RPMI8226 (cell line): ENCODE data around the gene LRRK1.

Experiments
- DNase-seq: peaks from one replicate; pipeline ENCODE4 v3.0.0-alpha.2; 2015

The LRRK1 gene

DNA sequence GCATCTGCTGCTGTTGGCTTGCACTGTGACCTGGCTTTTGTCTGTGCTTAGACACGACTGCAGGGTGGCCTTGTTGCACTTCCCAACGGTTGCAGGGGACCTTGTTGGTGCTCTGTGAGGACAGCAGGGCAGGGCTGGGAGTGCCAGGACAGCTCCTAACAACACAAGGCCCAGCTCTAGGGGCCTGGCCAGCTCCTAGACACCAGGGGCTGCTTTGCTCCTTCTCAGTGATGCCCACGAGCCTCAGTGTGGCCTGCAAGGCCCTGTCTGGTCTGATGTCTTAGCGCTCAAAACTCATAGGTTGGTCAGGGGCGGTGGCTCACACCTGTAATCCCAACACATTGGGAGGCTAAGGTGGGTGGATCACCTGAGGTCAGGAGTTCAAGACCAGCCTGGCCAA lies 183.6 kb downstream of the LRRK1 start:
- no peak for DNase-seq

DNA sequence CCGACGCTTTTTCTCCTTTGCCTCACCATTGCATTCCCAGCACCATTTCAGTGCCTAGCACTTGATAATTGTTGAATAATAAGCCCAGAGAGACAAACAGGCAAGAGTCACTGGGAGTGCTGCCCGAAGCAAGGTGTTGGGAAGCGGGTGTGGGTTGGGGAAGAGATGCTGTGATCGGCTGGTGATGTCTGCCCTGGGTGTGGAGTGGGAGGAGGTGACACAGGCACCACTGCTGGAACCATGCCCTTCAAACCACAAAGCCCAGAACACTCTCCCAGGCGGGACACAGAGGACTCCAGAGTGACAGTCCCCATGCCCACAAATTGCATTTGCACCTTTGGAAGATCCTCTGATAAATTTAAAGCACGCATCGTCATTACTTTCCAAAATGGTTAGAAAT lies 184.4 kb downstream of the LRRK1 start:
- DNase-seq = no peak

DNA sequence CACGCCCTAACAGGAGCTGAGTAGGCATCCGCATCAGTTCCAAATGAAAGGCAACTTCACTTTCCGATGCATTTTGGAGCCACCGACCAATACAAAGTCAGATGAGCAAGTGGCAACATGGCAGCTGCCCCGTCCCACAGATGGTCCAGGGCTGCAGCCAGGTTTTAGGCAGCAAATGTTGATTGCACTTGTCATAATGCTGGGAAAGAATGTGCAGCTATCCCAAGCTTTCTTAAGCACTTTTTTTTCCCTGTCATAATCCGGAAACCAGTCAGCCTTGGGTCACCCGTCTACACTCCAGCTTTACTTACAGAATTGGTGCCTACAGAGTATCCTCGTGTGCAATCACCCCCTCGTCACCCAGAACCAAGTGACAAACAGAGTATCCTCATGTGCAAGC lies 185.0 kb downstream of the LRRK1 start:
- no peak for DNase-seq

DNA sequence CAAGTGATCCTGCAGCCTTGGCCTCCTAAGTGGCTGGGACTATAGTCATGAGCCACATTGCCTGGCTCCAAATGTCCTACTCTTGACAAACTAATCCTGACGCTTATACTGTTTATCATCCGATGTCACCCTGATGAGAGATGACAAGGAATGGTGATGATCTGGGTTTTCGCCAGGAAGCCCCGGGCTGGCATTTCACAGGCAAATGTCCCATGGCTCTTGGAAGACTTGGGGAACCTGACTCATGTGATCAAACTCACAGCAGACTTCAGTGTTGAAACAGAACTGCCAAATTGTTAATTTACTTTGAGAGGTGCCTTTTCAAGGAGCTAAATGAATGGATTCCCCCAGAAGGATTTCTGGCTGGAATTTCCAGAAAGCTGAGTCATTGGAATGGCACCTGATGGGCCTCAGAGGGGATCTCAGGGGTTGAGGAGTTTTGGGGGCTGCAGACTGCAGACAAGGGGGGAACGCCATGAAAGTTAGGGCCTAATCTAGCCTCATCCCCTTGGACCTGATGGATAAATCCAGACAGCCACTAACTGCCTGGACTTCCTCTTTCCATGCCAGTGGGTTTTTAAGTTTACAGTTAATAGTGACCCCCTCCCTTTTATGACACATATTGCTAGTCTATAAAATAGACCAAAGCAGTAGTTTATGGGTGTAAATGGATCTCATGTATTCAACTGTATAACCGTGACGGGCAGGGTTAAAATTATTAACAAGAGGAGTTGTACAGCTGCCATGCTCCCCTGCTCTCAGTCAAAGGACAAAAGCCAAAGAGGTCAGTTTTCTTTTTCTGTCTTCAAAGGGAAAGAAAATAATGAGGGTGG lies 186.1 kb downstream of the LRRK1 start:
- DNase-seq = no peak

DNA sequence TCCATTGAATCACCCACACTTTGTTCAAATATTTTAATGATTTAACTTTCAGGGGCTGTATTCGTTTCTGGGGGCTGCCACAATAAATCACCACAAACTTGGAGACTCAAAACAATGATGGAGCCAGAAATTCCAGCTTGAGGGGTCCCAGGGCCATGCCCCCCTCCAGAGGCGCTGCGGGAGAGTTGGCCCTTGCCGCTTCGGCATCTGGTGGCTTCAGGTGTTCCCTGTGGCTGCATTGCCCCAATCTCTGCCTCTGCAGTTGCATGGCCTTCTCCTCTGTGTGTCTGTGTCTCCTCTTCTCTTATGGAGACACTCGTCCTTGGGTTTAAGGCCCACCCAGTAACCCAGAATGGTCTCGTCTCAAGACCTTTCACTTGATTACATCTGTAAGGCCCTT lies 187.9 kb downstream of the LRRK1 start:
- DNase-seq = no peak

DNA sequence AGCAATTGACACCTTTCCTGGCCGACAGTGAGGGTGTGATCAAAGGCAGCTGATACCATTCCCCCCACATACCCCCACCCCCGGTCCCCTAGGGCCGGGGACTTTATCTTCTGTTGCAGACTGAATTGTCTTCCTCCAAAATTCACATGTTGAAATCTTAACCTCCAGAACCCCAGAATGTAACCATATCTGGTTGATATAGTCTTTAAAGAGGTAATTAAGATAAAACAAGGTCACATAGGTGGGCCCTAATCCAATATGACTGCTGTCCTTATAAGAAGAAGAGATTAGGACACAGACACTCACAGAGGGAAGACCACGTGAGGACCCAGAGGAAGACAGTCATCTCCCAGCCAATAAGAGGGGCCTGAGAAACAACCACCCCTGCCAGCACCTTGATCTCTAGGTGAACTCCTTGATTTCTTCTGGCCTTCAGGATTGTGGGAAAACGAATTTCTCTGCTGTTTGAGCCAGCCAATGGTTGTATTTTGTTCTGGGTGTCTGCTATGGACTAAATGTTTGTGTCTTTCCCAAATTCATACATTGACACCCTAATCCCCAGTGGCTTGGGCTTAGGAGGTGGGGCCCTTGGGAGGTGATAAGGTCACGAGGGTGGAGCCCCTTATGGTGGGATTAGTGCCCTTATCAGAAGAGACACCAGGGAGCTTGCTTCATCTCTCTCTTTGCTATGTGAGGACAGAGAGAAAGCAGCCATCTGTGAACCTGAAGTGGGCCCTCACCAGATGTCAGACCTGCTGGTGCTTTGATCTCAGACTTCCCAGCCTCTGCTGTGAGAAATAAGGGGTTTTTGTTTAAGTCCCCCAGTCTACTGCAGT lies 188.7 kb downstream of the LRRK1 start:
- no peak for DNase-seq

DNA sequence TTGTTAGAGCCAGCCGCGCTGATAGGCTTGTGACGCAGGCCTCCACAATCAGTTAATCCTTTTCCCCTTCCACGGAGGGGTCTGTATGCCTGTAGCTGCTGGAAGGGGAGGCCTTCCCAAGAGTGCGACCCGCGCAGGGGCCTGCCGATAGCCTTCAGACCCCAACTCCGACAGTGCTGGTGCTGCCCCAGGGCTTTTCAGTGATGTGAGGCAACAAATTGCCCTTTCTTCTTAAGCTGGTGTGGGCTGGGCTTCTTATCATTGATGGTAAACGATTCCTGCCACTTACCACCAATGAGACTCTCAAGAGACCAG lies 189.3 kb downstream of the LRRK1 start:
- no peak for DNase-seq

DNA sequence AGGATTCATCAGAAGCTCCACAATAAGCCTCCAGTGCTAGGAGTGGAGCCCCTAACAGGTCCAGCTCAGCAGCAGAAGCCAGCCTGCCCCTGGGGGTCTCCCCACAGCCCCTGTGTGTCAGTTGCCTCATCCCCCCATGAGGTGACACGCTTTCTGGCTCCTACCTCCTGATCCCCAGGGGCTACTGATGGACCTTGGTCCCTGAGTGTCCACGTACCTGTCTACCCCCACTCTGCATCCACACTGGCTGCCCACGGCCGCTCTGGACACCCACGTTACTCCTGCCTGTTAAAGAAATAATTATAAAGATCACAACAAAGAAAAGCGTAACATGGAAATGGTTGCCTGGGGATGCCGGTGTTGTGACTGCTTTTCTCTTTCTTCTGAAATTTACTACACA lies 189.6 kb downstream of the LRRK1 start:
- no peak for DNase-seq

DNA sequence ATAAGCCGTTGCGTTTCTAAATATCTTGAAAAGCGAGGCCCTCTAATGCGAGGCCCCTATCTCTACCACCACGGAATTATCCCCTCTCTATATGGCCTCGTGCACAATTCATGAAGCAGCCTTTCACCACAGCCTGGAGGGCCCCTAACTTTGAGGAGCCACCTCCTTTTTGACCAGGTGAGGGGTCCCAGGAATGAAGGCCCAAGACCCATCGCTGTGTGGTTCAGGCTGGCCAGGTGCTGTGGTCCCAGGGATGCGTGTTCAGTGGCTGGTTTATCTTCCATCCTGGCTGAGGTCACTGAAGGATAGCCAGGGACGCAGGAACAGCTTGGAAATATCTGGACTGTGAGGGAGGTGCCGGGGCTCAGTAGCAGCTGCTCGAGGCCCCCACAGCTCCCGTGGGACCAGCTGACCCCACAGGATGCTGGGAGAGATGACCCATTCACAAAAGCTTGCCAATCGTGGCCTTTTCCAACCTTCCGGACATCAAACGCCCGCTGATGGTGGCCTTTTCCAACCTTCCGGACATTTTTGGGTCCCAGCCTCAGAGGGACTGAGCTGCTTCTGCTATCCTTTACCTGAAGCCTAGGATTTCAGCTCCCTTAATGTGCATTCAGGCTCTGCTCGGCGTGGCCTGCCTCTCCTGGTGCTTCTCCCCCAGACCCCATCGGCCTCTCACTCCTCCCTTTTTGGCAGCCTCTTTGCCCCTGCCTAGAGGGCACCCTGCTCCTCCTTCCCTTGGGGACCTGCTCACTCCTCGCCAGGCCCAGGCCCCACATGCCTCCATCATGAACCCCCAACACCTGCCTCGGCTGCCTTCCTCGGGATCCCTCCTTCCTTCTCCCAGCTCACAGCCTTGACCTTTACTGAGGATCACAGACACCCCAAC lies 191.8 kb downstream of the LRRK1 start:
- no peak for DNase-seq

DNA sequence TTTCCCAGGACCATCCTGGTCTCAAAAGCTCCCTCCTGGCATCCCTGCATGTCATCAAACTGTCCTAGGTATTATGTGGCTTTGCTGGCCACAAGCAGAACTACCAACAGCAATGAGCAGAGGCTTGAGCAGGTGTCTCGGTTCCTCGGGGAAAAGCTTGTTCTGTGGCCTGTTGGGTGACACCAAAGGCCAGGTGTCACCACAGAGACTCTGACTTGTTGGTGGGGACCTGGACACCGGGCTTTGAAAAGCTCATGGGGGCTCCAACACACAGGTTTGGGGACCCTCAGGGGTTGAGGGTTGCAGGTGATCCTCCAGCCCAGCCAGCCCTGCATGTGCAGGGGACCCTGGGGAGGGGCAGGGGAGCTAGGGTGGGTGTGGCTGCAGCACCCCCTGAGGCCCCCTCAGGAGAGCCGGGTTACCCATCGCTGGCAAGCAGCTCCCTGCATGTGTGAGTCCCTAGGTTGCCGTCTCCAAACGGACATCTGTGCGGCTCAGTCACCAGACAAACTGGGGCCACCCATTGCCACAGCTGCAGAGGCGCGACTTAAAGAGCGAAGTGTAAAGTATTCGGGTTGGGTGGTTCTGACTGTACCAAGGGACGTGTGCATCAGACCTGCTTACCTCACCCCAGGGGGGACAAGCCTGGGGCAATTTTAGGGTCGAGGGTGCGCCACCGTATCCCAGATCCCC lies 192.6 kb downstream of the LRRK1 start:
- DNase-seq = no peak

DNA sequence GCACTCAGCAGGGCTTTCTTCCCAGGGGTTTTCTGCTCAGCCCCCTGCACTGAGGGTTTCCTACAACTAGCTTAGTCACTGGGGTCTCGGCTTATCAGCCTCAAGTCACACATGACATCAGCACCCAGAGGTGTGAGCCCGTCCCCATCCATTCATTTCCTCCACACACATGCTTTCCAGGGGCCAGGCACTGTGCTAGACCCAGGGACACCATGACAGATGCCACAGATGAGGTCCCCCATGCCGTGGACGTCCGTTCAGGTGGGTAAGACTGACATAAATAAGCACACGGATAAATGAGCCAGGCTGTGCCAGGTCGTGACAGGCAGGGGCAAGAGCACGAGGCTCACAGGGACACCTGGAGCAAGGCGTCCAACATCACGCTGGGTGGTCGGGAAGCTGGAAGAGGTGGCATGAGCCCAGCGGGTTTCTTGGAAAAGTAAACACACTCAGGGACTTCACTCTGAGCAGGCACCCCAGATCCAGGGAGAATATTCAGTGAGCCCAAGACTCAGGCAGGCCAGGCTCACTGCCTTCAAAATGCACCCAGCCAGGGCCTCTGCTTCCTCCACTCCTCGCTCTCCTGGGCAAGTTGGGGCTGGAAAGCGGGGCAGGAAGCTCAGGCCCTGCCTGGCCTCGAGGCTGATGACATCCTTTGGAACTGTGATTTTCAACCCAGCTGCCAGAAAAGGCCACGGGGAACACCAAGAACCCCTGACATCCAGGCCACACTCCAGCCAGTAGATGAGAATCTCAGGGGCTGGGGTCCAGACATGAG lies 193.4 kb downstream of the LRRK1 start:
- no peak for DNase-seq

DNA sequence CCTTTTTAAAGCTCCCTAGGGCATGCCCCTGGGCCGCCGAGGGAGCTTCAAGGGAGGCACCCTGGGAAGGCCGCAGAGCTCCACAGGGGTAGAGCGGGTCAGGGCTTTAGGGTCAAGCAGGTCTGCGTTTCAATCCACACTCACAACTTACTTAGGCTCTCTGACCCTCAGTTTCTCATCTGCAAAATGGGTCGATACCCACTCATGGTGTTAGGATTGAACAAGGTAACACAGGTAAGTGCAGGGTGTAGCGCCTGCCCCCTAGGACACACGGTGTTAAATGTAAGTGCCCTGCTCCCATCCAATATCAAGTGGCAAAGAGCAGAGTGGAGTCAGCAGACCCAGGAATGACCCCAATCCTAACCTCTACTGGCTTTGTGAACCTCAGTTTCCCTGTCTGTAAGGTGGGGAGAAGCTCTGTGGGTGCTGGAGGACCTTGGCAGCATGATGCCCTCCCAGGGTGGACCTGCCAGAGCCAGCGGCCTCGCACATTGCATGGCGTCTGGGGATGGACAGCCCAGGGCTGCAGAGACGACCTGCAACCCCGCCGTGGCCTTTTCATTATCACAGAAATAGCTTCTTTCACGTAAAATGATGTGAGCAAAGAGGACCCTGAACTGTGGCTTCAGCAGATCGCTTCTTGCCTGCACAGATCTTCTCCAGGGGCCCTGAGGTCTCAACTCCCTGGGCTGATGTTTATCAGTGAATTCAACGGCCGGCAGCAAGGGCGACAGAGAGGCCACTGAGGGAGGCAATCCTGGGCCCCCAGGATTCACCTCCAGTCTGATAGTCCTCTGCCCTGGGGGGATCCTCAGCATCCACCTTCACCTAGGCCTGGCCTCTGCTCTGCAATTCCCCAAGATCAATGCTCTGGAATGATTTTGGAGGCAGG lies 194.2 kb downstream of the LRRK1 start:
- no peak for DNase-seq

DNA sequence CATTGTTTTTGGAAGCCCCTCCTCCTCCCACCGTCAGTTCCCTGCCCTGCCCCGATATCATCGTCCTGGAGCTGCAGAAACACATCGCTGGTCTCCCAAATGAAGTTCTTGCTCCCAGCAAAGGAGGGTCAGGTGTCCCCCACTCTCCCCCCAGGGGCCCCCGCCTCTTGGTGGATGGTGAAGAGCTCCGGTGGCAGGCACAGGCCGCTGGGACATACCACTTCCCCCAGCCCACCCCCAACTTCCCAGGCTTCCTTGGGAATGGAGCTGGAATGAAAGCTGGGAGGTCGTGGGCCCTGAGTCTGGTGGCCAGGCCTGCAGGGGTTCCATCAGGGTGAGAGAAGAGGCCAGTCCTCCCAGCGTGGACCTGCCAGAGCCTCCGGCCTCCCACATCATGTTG lies 195.0 kb downstream of the LRRK1 start:
- no peak for DNase-seq

DNA sequence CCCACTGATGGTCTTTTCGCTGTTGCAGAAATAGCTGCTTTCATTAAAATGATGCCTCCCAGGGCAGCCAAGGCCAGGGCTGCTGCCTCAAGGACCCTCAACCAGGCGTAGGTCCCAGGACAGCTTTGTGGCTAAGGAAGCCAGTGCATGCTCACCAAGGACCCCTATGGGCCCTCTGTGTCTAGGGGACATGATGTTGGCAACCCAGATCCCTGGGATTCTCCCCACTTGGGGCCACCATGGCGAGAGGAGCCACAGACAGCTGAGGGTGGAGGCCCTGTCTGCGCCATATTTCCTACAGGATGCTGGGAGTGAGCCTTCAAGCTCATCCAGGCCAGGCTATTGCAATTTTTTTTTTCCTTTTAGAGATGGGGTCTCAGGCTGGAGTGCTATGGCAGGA lies 195.5 kb downstream of the LRRK1 start:
- DNase-seq = no peak

DNA sequence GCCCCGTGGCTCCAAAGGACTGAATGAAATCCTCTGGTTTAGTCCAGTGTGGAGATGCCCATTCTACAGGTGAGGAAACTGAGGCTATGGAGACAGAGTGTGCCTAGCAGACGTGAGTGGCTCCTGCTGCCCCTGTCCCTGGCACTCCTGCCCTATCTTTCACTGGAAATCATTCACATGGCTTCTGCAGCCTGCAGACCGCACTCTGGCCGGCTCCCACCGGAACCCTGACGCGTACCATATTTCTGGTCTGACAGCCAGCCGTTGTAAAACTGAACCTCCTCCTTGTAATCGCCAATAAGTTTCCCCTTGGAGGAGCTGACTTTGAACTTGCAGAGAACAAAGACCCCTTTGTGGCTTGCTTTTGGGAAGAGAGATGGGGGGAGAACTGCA lies 196.2 kb downstream of the LRRK1 start:
- DNase-seq = no peak

DNA sequence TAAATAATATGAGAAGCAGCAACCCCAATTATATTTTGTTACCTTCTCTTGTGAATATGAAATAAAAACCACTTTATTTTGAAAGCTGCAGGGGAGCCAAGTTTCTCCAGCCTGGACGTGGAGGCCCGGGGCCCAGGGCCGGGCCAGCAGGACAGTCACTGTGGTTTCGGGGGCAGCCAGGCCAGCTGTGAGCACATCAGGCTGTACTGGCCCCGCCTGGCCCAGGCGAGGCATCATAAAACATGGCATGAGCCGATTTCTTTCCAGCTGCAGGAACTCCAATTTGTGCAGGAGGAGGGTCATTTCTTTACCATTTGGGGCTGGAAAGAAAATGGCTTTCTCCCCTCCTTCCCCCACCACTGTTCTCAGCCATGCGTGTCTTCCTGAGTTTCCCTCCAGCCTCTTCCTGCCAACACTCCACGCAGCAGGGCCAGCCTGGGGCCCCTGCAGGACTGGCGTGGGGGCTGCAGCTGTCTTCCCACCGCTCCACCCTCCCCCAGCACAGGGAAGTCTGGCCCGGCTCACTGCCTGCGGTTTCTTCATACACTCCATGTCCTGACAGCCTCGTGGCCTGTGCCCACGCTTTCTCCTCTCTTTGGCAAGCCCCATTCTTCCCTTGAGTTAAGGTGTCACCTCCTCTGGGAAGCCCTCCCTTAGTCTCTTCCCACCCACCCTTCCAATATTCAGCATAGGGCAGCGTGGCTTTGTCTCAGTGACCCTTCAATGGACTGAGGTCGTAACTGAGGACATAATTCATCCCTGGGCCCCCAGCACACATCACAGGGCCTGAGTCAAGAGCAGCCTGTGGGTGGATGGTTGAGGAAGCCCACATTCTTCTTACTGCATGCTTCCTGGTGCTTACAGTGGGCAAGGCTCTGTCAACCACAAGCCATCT lies 196.9 kb downstream of the LRRK1 start:
- no peak for DNase-seq

DNA sequence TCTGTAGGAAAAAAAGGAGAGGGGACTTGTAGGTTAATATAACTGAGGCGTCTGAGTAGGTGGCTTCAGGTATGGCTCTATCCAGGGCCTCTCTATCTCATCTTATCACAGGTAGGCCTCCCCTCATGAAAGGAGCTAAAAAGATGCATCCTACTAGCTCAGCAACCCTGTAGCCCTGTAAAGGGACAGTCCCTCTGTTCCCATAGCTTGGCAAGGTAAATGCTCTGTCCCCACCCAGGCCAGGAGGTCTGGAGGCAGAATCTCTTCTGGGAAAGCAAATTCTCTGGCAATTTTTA lies 197.5 kb downstream of the LRRK1 start:
- DNase-seq = no peak

DNA sequence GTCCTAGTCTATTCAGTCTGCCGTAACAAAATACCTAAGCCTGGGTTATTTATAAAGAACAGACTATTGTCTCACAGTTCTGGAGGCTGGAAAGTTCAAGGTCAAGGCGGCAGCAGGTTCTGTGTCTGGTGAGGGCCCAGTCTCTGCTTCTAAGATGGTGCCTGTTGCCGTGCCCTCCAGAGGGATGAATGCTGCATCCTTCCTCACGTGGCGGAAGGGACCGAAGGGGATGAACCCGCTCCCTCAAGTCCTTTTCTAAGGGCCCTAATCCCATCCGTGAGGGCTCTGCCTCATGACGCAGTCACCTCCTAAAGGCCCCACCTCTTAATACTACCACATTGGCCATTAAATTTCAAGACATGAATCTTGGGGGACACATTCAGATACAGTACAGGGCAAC lies 199.0 kb downstream of the LRRK1 start:
- no peak for DNase-seq

DNA sequence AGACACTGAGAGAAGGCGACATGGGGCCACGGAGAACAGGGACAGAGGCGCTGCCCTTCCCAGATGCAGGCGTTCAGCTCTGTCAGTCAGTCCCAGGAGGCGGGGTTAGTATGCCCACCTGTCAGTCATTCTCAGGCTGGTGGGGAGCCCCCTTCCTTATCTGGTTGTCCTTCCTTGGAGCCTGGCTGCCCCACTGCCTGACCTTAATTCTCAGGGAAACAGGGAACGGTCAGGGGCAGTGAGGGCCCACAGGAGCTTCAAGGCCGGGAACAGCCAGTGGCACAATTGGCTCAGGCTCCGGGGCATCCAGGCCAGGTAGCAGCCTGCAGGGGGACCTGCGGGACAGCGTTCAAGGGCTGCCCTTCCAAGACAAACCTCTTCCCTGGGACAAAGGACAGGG lies 199.5 kb downstream of the LRRK1 start:
- no peak for DNase-seq

DNA sequence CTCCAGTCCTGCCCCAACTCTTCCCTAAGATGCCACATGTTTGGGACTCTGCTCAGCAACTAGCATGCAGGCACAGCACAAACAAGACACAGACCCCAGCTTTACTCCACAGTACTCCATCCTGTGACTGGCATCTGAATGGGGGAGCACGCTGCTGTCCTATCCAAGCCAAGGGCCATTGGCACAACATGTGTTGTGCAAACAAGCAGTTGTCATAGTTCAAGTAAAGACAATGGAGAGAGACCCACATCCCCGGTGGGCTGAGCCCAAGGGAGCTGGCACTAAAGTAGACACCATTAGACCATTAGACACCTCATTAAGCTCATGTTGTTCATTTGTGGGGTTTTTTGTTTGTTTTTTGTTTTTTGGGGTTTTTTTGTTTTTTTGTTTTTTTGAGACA lies 200.0 kb downstream of the LRRK1 start:
- no peak for DNase-seq
